Neural cell (in vitro differentiated cells): ENCODE measurements around the gene ZNF559.
"Not testable (repeated sequence)": the region's sequence is repeated elsewhere in the genome, so short reads cannot be mapped to it uniquely, and the experiment has no call there.

Experiments
- EP300 ChIP-seq: fragments of 450-650 bp; conservative IDR thresholded peaks from 2 replicates; pipeline ENCODE4 v1.6.1; 2014; ENCODE audit warnings: antibody characterized with exemption, mild to moderate bottlenecking, moderate library complexity; ENCODE audit not compliant: poor library complexity, severe bottlenecking
- EZH2 ChIP-seq: fragments of 200-600, 300-800 bp; shearing (Covaris generic), sonication (generic); IDR thresholded peaks from 2 replicates; pipeline ENCODE4 v1.6.1; 2014; ENCODE audit warnings: antibody characterized with exemption, low read length, borderline replicate concordance, mild to moderate bottlenecking; ENCODE audit not compliant: insufficient read depth, poor library complexity, severe bottlenecking
- MXI1 ChIP-seq: fragments of 450-650 bp; conservative IDR thresholded peaks from 2 replicates; pipeline ENCODE4 v1.6.1; 2014; ENCODE audit warnings: antibody characterized with exemption, mild to moderate bottlenecking; ENCODE audit not compliant: poor library complexity, severe bottlenecking
- POLR2AphosphoS5 ChIP-seq: IDR thresholded peaks from 2 replicates; pipeline ENCODE4 v1.6.1; 2012
- SMC3 ChIP-seq: fragments of 450-650 bp; conservative IDR thresholded peaks from 2 replicates; pipeline ENCODE4 v1.6.1; 2014; ENCODE audit warnings: antibody characterized with exemption, mild to moderate bottlenecking, moderate library complexity; ENCODE audit not compliant: poor library complexity
- TAF1 ChIP-seq: IDR thresholded peaks from 2 replicates; pipeline ENCODE4 v1.6.1; 2012; ENCODE audit warnings: low read depth
- TF ChIP-seq, protein P1 (sequence below): fragments of 450-650 bp; IDR thresholded peaks from 2 replicates; pipeline ENCODE4 v1.5.1; 2014; ENCODE audit warnings: antibody characterized with exemption, mild to moderate bottlenecking, moderate library complexity; ENCODE audit not compliant: poor library complexity, severe bottlenecking
- TF ChIP-seq, protein P2 (sequence below): IDR thresholded peaks from 2 replicates; pipeline ENCODE4 v1.6.1; 2012; ENCODE audit warnings: borderline replicate concordance

DNA sequence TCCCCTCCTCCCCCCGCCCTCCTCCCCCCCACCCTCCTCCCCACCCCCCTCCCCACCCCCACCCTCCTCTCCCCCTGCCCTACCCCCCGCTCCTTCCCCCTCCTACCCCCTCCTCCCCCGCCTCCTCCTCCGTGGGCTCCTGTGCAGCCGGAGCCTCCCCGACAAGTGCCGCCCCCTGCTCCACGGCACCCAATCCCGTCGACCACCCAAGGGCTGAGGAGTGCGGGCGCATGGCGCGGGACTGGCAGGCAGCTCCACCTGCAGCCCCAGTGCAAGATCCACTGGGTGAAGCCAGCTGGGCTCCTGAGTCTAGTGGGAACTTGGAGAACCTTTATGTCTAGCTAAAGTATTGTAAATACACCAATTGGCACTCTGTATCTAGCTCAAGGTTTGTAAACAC is 2.2 kb upstream of the ZNF559 start:
- TF ChIP-seq EP300, POLR2AphosphoS5, EZH2, SMC3, TAF1, MXI1: not testable (repeated sequence)
- TF ChIP-seq, protein P1, sequence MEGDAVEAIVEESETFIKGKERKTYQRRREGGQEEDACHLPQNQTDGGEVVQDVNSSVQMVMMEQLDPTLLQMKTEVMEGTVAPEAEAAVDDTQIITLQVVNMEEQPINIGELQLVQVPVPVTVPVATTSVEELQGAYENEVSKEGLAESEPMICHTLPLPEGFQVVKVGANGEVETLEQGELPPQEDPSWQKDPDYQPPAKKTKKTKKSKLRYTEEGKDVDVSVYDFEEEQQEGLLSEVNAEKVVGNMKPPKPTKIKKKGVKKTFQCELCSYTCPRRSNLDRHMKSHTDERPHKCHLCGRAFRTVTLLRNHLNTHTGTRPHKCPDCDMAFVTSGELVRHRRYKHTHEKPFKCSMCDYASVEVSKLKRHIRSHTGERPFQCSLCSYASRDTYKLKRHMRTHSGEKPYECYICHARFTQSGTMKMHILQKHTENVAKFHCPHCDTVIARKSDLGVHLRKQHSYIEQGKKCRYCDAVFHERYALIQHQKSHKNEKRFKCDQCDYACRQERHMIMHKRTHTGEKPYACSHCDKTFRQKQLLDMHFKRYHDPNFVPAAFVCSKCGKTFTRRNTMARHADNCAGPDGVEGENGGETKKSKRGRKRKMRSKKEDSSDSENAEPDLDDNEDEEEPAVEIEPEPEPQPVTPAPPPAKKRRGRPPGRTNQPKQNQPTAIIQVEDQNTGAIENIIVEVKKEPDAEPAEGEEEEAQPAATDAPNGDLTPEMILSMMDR = not testable (repeated sequence)
- TF ChIP-seq, protein P2, sequence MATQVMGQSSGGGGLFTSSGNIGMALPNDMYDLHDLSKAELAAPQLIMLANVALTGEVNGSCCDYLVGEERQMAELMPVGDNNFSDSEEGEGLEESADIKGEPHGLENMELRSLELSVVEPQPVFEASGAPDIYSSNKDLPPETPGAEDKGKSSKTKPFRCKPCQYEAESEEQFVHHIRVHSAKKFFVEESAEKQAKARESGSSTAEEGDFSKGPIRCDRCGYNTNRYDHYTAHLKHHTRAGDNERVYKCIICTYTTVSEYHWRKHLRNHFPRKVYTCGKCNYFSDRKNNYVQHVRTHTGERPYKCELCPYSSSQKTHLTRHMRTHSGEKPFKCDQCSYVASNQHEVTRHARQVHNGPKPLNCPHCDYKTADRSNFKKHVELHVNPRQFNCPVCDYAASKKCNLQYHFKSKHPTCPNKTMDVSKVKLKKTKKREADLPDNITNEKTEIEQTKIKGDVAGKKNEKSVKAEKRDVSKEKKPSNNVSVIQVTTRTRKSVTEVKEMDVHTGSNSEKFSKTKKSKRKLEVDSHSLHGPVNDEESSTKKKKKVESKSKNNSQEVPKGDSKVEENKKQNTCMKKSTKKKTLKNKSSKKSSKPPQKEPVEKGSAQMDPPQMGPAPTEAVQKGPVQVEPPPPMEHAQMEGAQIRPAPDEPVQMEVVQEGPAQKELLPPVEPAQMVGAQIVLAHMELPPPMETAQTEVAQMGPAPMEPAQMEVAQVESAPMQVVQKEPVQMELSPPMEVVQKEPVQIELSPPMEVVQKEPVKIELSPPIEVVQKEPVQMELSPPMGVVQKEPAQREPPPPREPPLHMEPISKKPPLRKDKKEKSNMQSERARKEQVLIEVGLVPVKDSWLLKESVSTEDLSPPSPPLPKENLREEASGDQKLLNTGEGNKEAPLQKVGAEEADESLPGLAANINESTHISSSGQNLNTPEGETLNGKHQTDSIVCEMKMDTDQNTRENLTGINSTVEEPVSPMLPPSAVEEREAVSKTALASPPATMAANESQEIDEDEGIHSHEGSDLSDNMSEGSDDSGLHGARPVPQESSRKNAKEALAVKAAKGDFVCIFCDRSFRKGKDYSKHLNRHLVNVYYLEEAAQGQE = not testable (repeated sequence)
